ENCODE results near the gene ZDHHC14. TPM values are rescaled to one million over a fixed set of nuclear protein-coding genes. Genes with fewer than 3 reads are reported as not detected.

The ZDHHC14 gene
- total RNA-seq, 4 donors from 2014 or later = 7.1 to 11.4 (median 9.8) TPM

GRCh38 chr6:157481865-157482249, 100.9 kb downstream of the ZDHHC14 start:
- Histone ChIP-seq H3K27me3 (no peaks in the 10 kb centered on the region), H3K27ac (replicated peaks in 1 of 4) (no peak overlapping the region), H3K4me3 (no peak overlapping the region), H3K4me1 (no peaks in the 10 kb centered on the region), H3K36me3 (no peaks in the 10 kb centered on the region), H3K9me3 (no peaks in the 10 kb centered on the region)
- no peak for TF ChIP-seq POLR2AphosphoS5 (IDR thresholded peaks at IDR 0.05)
- no peak for TF ChIP-seq POLR2A (IDR thresholded peaks at IDR 0.05; ENCODE audit: low read depth)
- intact Hi-C loops (cut with DNase I) = no loop called here
- WGBS = 86% methylated on average over 4 of the region's 4 CpGs
- no peak for DNase-seq (ENCODE audit: extremely low spot score)

DNA sequence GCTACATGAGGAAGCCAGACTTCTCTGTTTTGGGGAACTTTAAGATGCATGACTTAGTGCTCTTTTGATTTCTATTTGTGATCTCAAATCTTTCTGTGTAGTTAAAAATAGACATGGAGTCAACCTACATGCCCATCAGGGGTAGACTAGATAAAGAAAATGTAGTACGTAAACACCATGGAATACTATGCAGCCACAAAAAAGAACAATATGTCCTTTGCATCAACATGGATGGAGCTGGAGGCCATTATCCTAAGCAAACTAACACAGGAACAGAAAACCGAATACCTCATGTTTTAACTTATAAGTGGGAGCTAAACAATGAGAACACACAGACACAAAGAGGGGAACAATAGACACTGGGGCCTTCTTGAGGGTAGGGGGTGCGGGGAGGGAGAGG, 102.8 kb downstream of the ZDHHC14 start:
- intact Hi-C loops (cut with DNase I) = no loop called here

DNA sequence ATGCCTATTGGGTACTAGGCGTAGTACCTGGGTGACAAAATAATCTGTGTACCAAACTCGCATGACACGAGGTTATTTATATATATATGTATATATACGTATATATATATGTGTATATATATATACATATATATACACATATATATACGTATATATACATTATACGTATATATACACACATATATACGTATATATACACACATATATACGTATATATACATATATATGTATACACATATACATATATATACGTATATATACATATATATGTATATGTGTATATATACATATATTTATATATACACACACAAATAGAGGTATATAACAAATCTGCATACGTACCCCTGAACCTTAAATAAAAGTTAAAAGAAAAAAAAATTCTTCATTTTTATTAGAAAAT, 103.2 kb downstream of the ZDHHC14 start:
- Histone ChIP-seq H3K4me3 (no peak overlapping the region), H3K27me3 (no peaks in the 10 kb centered on the region), H3K4me1 (peaks cover 0 to 3% (median 0%) of the 10 kb centered on the region in 4 donors), H3K9me3 (no peaks in the 10 kb centered on the region), H3K27ac (replicated peaks in 1 of 4) (no peak overlapping the region), H3K36me3 (no peaks in the 10 kb centered on the region)
- 92% methylated on average over 10 of the region's 10 CpGs for WGBS
- intact Hi-C loops (cut with DNase I) = no loop called here
- TF ChIP-seq POLR2AphosphoS5 (IDR thresholded peaks at IDR 0.05) (no peak), POLR2A (IDR thresholded peaks at IDR 0.05; ENCODE audit: low read depth) (no peak), EP300 (IDR thresholded peaks at IDR 0.05) (no peak)
- TF ChIP-seq, protein P1, sequence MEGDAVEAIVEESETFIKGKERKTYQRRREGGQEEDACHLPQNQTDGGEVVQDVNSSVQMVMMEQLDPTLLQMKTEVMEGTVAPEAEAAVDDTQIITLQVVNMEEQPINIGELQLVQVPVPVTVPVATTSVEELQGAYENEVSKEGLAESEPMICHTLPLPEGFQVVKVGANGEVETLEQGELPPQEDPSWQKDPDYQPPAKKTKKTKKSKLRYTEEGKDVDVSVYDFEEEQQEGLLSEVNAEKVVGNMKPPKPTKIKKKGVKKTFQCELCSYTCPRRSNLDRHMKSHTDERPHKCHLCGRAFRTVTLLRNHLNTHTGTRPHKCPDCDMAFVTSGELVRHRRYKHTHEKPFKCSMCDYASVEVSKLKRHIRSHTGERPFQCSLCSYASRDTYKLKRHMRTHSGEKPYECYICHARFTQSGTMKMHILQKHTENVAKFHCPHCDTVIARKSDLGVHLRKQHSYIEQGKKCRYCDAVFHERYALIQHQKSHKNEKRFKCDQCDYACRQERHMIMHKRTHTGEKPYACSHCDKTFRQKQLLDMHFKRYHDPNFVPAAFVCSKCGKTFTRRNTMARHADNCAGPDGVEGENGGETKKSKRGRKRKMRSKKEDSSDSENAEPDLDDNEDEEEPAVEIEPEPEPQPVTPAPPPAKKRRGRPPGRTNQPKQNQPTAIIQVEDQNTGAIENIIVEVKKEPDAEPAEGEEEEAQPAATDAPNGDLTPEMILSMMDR (IDR thresholded peaks at IDR 0.05) = no peak
- no peak for DNase-seq (ENCODE audit: extremely low spot score)

More for the DNA sequence above, 102.8 kb downstream of the ZDHHC14 start:
- Histone ChIP-seq H3K36me3 (no peaks in the 10 kb centered on the region), H3K27me3 (no peaks in the 10 kb centered on the region), H3K27ac (replicated peaks in 1 of 4) (no peak overlapping the region), H3K9me3 (no peaks in the 10 kb centered on the region), H3K4me1 (peaks cover 0 to 3% (median 0%) of the 10 kb centered on the region in 4 donors), H3K4me3 (no peak overlapping the region)
- no peak for TF ChIP-seq POLR2AphosphoS5 (IDR thresholded peaks at IDR 0.05)
- 95% methylated on average over 3 of the region's 3 CpGs for WGBS
- no peak for DNase-seq (ENCODE audit: extremely low spot score)

- no peaks in the 10 kb centered on the region for H3K9me3 ChIP-seq
- H3K27ac ChIP-seq (replicated peaks in 1 of 4) = no peak overlapping the region
- 67% methylated on average over 5 of the region's 5 CpGs for WGBS
- H3K4me3 ChIP-seq = no peak overlapping the region
- intact Hi-C loops (cut with DNase I) = no loop called here
- no peak for DNase-seq (ENCODE audit: extremely low spot score)
- H3K27me3 ChIP-seq = no peaks in the 10 kb centered on the region
- H3K36me3 ChIP-seq = no peaks in the 10 kb centered on the region
- H3K4me1 ChIP-seq = peaks cover 0 to 3% (median 0%) of the 10 kb centered on the region in 4 donors
- TF ChIP-seq EP300 (IDR thresholded peaks at IDR 0.05) (no peak), POLR2A (IDR thresholded peaks at IDR 0.05; ENCODE audit: low read depth) (no peak), POLR2AphosphoS5 (IDR thresholded peaks at IDR 0.05) (no peak)
- TF ChIP-seq, protein P1 (IDR thresholded peaks at IDR 0.05) = no peak
Measured at GRCh38 chr6:157486572-157486971, 105.6 kb downstream of the ZDHHC14 start.

DNA sequence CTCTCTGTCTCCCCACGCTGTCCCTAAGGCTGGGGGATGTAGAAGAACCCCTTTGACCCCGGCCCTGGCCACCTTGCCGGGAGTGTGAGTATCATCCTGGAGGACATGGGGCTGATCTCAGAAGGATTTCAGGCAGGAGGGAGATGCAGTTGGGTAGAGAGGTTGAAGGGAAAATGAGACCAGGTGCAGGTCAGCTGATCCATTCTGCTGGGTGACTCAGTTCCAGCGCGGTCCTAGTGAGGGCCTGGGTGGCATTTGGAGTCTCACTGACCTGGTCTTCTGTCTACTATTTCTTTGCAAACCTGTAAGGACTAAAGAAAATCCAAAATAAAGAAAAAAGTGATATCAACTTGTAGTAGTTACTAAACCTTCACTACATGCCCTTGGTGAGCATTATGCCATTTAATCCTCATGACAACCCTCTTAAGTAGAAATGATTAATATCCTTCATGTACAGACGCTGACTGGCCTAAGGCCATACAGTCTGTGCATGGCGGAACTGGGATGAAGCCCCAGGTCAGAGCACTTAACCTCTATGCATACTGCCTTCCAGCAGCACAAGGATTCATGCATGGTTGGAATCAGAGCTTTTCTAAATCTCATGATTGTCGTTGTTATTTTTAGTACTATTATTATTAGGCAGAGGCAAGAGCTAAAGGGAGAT, 106.3 kb downstream of the ZDHHC14 start:
- 94% methylated on average over 7 of the region's 8 CpGs for WGBS
- no peak overlapping the region for H3K27ac ChIP-seq (replicated peaks in 1 of 4)
- no peak for DNase-seq (ENCODE audit: extremely low spot score)
- intact Hi-C loops (cut with DNase I) = no loop called here
- H3K36me3 ChIP-seq = no peaks in the 10 kb centered on the region
- TF ChIP-seq POLR2AphosphoS5 (IDR thresholded peaks at IDR 0.05) (no peak), POLR2A (IDR thresholded peaks at IDR 0.05; ENCODE audit: low read depth) (no peak)
- peaks cover 0 to 3% (median 0%) of the 10 kb centered on the region in 4 donors for H3K4me1 ChIP-seq
- no peaks in the 10 kb centered on the region for H3K27me3 ChIP-seq
- H3K9me3 ChIP-seq = no peaks in the 10 kb centered on the region
- H3K4me3 ChIP-seq = no peak overlapping the region

DNA sequence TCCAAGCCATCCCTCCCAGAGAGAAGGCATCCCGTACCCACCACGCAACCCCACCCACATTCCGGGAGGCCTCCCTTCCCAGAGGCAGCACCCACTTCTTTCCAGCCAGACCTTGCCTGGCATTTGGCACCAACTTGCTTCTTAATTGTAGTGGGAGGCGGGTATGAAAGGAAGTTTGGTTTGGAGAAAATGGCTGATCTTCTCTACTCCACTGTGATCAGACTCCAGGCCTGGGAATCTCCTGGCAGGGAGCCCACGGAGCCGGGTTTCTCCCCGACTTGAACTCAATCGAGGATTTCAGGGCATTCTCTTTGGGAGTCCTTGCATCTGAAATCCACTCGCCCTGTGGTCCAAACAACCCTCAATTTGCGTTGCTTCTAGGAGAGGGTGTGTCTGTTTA, 107.1 kb downstream of the ZDHHC14 start:
- TF ChIP-seq POLR2A (IDR thresholded peaks at IDR 0.05; ENCODE audit: low read depth) (no peak), POLR2AphosphoS5 (IDR thresholded peaks at IDR 0.05) (no peak), EP300 (IDR thresholded peaks at IDR 0.05) (no peak)
- TF ChIP-seq, protein P1 (IDR thresholded peaks at IDR 0.05) = no peak
- no peak overlapping the region for H3K4me3 ChIP-seq
- peaks cover 0 to 3% (median 0%) of the 10 kb centered on the region in 4 donors for H3K4me1 ChIP-seq
- intact Hi-C loops (cut with DNase I) = no loop called here
- H3K36me3 ChIP-seq = no peaks in the 10 kb centered on the region
- 78% methylated on average over 10 of the region's 10 CpGs for WGBS
- H3K9me3 ChIP-seq = no peaks in the 10 kb centered on the region
- no peak for DNase-seq (ENCODE audit: extremely low spot score)
- no peak overlapping the region for H3K27ac ChIP-seq (replicated peaks in 1 of 4)
- H3K27me3 ChIP-seq = no peaks in the 10 kb centered on the region
